GM12878 (cell line): ENCODE measurements around the gene GSTT4. TPM values are rescaled to one million over a fixed set of nuclear protein-coding genes. Genes with fewer than 3 reads are reported as not detected.

ENCODE experiments used
- ATAC-seq: fragments of 200-7000 bp; cut with Tn5 transposase; 3 replicates; pipeline ENCODE4 v1.9.1; 2020; ENCODE audit warnings: mild to moderate bottlenecking, moderate library complexity
- BruUV-seq: library from RNA; stranded (reverse); fragments of 400-500 nt; replicated peaks from 2 replicates; lab custom pipeline; 2021; lab: Mats Ljungman, UMichigan
- CTCF ChIA-PET: fragments of 300-600 bp; sonication (Branson Sonifier 250); formaldehyde crosslinking; extraction: SDS; loops from one replicate; lab custom pipeline; 2021; ENCODE audit warnings: inconsistent platforms; lab: Yijun Ruan, JAX
- POLR2A ChIA-PET: fragments of 350-600 bp; formaldehyde crosslinking; extraction: SDS; loops from one replicate; lab custom pipeline; 2021; ENCODE audit warnings: inconsistent platforms; lab: Charles Lee
- RAD21 ChIA-PET: fragments of 300-600 bp; sonication (Branson Sonifier 250); formaldehyde crosslinking; loops from one replicate; lab custom pipeline; 2023; ENCODE audit warnings: antibody characterized with exemption; ENCODE audit not compliant: unreplicated experiment; lab: Charles Lee
- SMC1A ChIA-PET: fragments of 300-600 bp; sonication (Branson Sonifier 250); formaldehyde crosslinking; loops from one replicate; lab custom pipeline; 2023; ENCODE audit not compliant: unreplicated experiment, uncharacterized antibody; lab: Charles Lee
- DNase-seq: peaks from one replicate; pipeline ENCODE4 v3.0.0-alpha.2; 2011; ENCODE audit warnings: low read depth, low spot score
- FAIRE-seq: peaks from 3 replicates; lab custom pipeline; 2011; peaks lifted over from hg19 to GRCh38; lab: Jason Lieb, UNC
- H2AFZ ChIP-seq: 2 replicates; pipeline ENCODE4 v1.6.0; 2011; ENCODE audit warnings: low read depth, low read length, control low read depth; ENCODE audit not compliant: control insufficient read depth
- H3K27ac ChIP-seq: 2 replicates; pipeline ENCODE4 v1.5.1; 2011; ENCODE audit warnings: control low read depth; ENCODE audit not compliant: control insufficient read depth, insufficient read depth
- H3K27me3 ChIP-seq, 2 experiments: replicated peaks in 1 of 2; 2 replicates each; pipeline versions ENCODE4 v1.6.0 to v1.6.1; 2011; ENCODE audit warnings: low read length in 1 of 2; ENCODE audit not compliant: control insufficient read depth in 2 of 2, insufficient read depth in 2 of 2
- H3K36me3 ChIP-seq, 2 experiments: 2 replicates each; pipeline ENCODE4 v1.5.1; 2011; ENCODE audit warnings: low read length in 1 of 2; ENCODE audit not compliant: control insufficient read depth in 2 of 2, insufficient read depth in 2 of 2
- H3K4me1 ChIP-seq: 2 replicates; pipeline ENCODE4 v1.6.1; 2011; ENCODE audit warnings: mild to moderate bottlenecking, low read length, moderate library complexity, mixed read lengths; ENCODE audit not compliant: control insufficient read depth, insufficient read depth
- H3K4me2 ChIP-seq: 2 replicates; pipeline ENCODE4 v1.6.0; 2011; ENCODE audit warnings: control low read depth; ENCODE audit not compliant: control insufficient read depth, insufficient read depth
- H3K4me3 ChIP-seq: fragments of 200-600 bp; sonication (generic); 2 replicates; pipeline ENCODE4 v1.5.1; 2016
- H3K79me2 ChIP-seq: 2 replicates; pipeline ENCODE4 v1.6.0; 2011; ENCODE audit warnings: low read length; ENCODE audit not compliant: control insufficient read depth, insufficient read depth
- H3K9ac ChIP-seq: 2 replicates; pipeline ENCODE4 v1.8.0; 2011; ENCODE audit warnings: low read length, control low read depth, mixed read lengths; ENCODE audit not compliant: control insufficient read depth, insufficient read depth
- H3K9me3 ChIP-seq: replicated peaks from 3 replicates; pipeline ENCODE4 v1.5.1; 2011; ENCODE audit warnings: mild to moderate bottlenecking, low read length; ENCODE audit not compliant: control insufficient read depth, insufficient read depth
- H4K20me1 ChIP-seq: 2 replicates; pipeline ENCODE4 v1.6.0; 2011; ENCODE audit not compliant: control insufficient read depth, insufficient read depth
- ATF7 ChIP-seq: fragments of 450-650 bp; IDR thresholded peaks from 2 replicates; pipeline ENCODE4 v1.6.1; 2016; ENCODE audit warnings: low read depth, mild to moderate bottlenecking
- BHLHE40 ChIP-seq, 2 experiments: fragments of 450-650 bp in 1 of 2; IDR thresholded peaks; 2 replicates each; pipeline ENCODE4 v1.6.1; 2011 to 2017; ENCODE audit warnings: low read depth in 2 of 2, borderline replicate concordance in 1 of 2, improper control_type of control experiment in 1 of 2, low read length in 1 of 2, mild to moderate bottlenecking in 1 of 2
- E2F4 ChIP-seq: IDR thresholded peaks from 2 replicates; pipeline ENCODE4 v1.6.1; 2012; ENCODE audit warnings: low read depth, low read length, improper control_type of control experiment
- NKRF ChIP-seq: fragments of 450-650 bp; conservative IDR thresholded peaks from 2 replicates; pipeline ENCODE4 v1.6.1; 2017; ENCODE audit warnings: mild to moderate bottlenecking, moderate library complexity
- NR2F1 ChIP-seq: fragments of 450-650 bp; conservative IDR thresholded peaks from 2 replicates; pipeline ENCODE4 v1.6.1; 2017; ENCODE audit warnings: mild to moderate bottlenecking
- NRF1 ChIP-seq: conservative IDR thresholded peaks from 2 replicates; pipeline ENCODE4 v1.6.1; 2011; ENCODE audit warnings: mild to moderate bottlenecking, low read depth, low read length, improper control_type of control experiment
- RELA ChIP-seq: fragments of 450-650 bp; IDR thresholded peaks from 2 replicates; pipeline ENCODE4 v1.8.0; 2014; ENCODE audit warnings: borderline replicate concordance; ENCODE audit not compliant: partially characterized antibody
- TBL1XR1 ChIP-seq: IDR thresholded peaks from 2 replicates; pipeline ENCODE4 v1.6.1; 2012; ENCODE audit warnings: low read depth, low read length, improper control_type of control experiment
- USF2 ChIP-seq: IDR thresholded peaks from 2 replicates; pipeline ENCODE4 v1.6.1; 2011; ENCODE audit warnings: low read depth, low read length, improper control_type of control experiment, borderline replicate concordance
- WGBS: methylation state at CpG from one replicate; pipeline ENCODE4 v1.1.6; 2016; ENCODE audit warnings: low lambda C conversion rate; ENCODE audit not compliant: insufficient replicate concordance, insufficient coverage; ENCODE audit errors: missing lambda C conversion rate; 5-methylcytosine and 5-hydroxymethylcytosine counted together
- in situ Hi-C: fragments of 300-500 bp; cut with MboI; formaldehyde crosslinking; loops from 9 replicates; pipeline ENCODE4 v1.14.3; 2018; ENCODE audit warnings: mixed read lengths
- intact Hi-C: fragments of 100-400 bp; cut with micrococcal nuclease; formaldehyde crosslinking; loops from one replicate; pipeline ENCODE4 v1.14.2; 2022; ENCODE audit not compliant: unreplicated experiment
- polyA plus RNA-seq, 11 experiments: library from polyadenylated mRNA; depleted of rRNA in 4 of 11; unstranded in 6 of 11; stranded (reverse) in 5 of 11; fragments of >200 nt; fragmentation: Nextera tagmentation in 4 of 11; fragmentation: Illumina TruSeq in 1 of 11; extraction: Ambion mirVana in 4 of 11; extraction: Trizol in 1 of 11; gene quantifications; 1 replicate in 1 of 11; 2 replicates in 10 of 11; pipeline versions ENCODE4 v1.2.1 to v1.2.3, GENCODE V29; 2011 to 2016; ENCODE audit warnings: inconsistent platforms in 2 of 11, missing spikeins in 2 of 11, low read depth in 1 of 11
- total RNA-seq, 4 experiments: library from RNA; depleted of rRNA in 3 of 4; stranded (reverse); fragments of >200 nt in 3 of 4; fragmentation: Illumina TruSeq in 1 of 4; extraction: Trizol in 1 of 4; gene quantifications; 2 replicates each; pipeline versions ENCODE4 v1.2.1 to v1.2.3, GENCODE V29; 2013 to 2021

The GSTT4 gene
- total and polyA plus RNA-seq, 10 of the 15 experiments (the other 5 are each of a cell fraction or from before 2014, with no cell fraction given), result not detected

GRCh38 chr22:24024354-24024753, 19.1 kb upstream of the GSTT4 start:
- no peak for FAIRE-seq
- in situ Hi-C loops, result no loop called here
- no peak overlapping the region for H3K4me2 ChIP-seq

More at GRCh38 chr22:24024354-24024753, 19.1 kb upstream of the GSTT4 start:
- BruUV-seq, result no TSS peak
- ChIA-PET CTCF (no interaction called here), RAD21 (no interaction called here), SMC1A (no interaction called here), POLR2A (no interaction called here)
- peaks cover 0 to 1% of the 10 kb centered on the region in 2 experiments; a peak in 2 of 4 replicates for H3K36me3 ChIP-seq
- H3K4me3 ChIP-seq, result no peak overlapping the region
- no peak overlapping the region for H3K27ac ChIP-seq
- no peaks in the 10 kb centered on the region for H3K27me3 ChIP-seq
- no peaks in the 10 kb centered on the region for H3K4me1 ChIP-seq
- H3K79me2 ChIP-seq, result peaks cover 18% of the 10 kb centered on the region
- DNase-seq (no peak), ATAC-seq (no peak)
- H3K9me3 ChIP-seq, result no peaks in the 10 kb centered on the region
- no peak overlapping the region for H2AFZ ChIP-seq
- TF ChIP-seq NR2F1 (no peak), RELA (no peak), TBL1XR1 (no peak), E2F4 (no peak), NKRF (no peak), BHLHE40 (IDR thresholded peaks at IDR 0.05; ENCODE audit: borderline replicate concordance in 1 of 2, low read depth in 2 of 2, low read length in 1 of 2) (no peak), USF2 (no peak), ATF7 (no peak), NRF1 (no peak)
- H4K20me1 ChIP-seq, result no peaks in the 10 kb centered on the region
- intact Hi-C loops, result no loop called here
- no peak overlapping the region for H3K9ac ChIP-seq
- 98% methylated on average over 3 of the region's 3 CpGs for WGBS
